ENCODE data around the gene RABL2A.
"Not testable (repeated sequence)": the region's sequence is repeated elsewhere in the genome, so short reads cannot be mapped to it uniquely, and the experiment has no call there.

RABL2A gene

DNA sequence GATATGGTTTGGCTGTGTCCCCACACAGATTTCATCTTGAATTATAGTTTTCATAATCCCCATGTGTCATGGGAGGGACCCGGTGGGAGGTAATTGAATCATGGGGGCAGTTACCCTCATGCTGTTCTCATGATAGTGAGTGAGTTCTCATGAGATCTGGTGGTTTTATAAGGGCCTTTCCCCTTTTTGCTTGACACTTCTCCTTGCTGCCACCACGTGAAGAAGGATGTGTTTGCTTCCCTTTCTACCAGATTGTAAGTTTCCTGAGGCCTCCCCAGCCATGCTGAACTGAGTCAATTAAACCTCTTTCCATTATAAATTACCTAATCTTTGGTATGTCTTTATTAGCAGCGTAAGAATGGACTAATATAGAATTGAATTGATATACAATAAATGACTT, 63.8 kb downstream of the RABL2A start:
- not testable (repeated sequence) for DNase-seq

Measured in fibroblast of skin of back (primary cell).